Transverse colon (tissue), 4 donors: ENCODE measurements around the gene CYBC1. TPM values are rescaled to one million over a fixed set of nuclear protein-coding genes. Genes with fewer than 3 reads are reported as not detected.
"Not testable (repeated sequence)": the region's sequence is repeated elsewhere in the genome, so short reads cannot be mapped to it uniquely, and the experiment has no call there.

ENCODE experiments used
- DNase-seq: peaks from one replicate; pipeline ENCODE4 v3.0.0-alpha.2; 2019
- H3K27ac ChIP-seq, 4 donors: fragments of 200-600 bp; sonication (generic); 2 replicates each; pipeline ENCODE4 v1.5.1; 2016 to 2018; ENCODE audit warnings: inconsistent platforms in 4 of 4
- H3K27me3 ChIP-seq: fragments of 200-600 bp; sonication (generic); 2 replicates; pipeline ENCODE4 v1.5.1; 2017; ENCODE audit warnings: inconsistent platforms
- H3K36me3 ChIP-seq, 4 donors: fragments of 200-600 bp; sonication (generic); 2 replicates each; pipeline ENCODE4 v1.5.1; 2017 to 2019; ENCODE audit warnings: inconsistent platforms in 4 of 4
- H3K4me1 ChIP-seq, 4 donors: fragments of 200-600 bp; sonication (generic); 2 replicates each; pipeline ENCODE4 v1.5.1; 2017 to 2020; ENCODE audit warnings: inconsistent platforms in 4 of 4
- H3K4me3 ChIP-seq, 4 donors: fragments of 200-600 bp; sonication (generic); 1 replicate in 1 of 4; 2 replicates in 3 of 4; pipeline versions ENCODE4 v1.5.1 to v1.6.1; 2017 to 2019; ENCODE audit warnings: inconsistent platforms in 4 of 4
- H3K9me3 ChIP-seq, 2 donors: fragments of 200-600 bp; sonication (generic); 2 replicates each; pipeline ENCODE4 v1.5.1; 2017 to 2019; ENCODE audit warnings: inconsistent platforms in 2 of 2
- EP300 ChIP-seq: sonication (generic); formaldehyde crosslinking; IDR thresholded peaks from one replicate; pipeline ENCODE4 v1.6.1; 2017; ENCODE audit warnings: antibody characterized with exemption, low read depth
- POLR2A ChIP-seq: fragments of 450-650 bp; IDR thresholded peaks from one replicate; pipeline ENCODE4 v1.6.1; 2016; ENCODE audit warnings: antibody characterized with exemption, mild to moderate bottlenecking, moderate library complexity
- POLR2AphosphoS5 ChIP-seq, 3 donors: sonication (generic); formaldehyde crosslinking; IDR thresholded peaks; one replicate each; pipeline ENCODE4 v1.6.1; 2016; ENCODE audit warnings: antibody characterized with exemption in 3 of 3
- WGBS, 2 donors: methylation state at CpG; one replicate each; pipeline ENCODE4 v1.1.5; 2018; ENCODE audit warnings: low coverage in 1 of 2; 5-methylcytosine and 5-hydroxymethylcytosine counted together
- in situ Hi-C, 4 donors: fragments of 200-750 bp; cut with MboI; loops; one replicate each; pipeline versions ENCODE4 v1.15.0 to v1.15.1; 2017; ENCODE audit warnings: low sequenced_read_pairs in 3 of 4, low pct_ligation_motif_present in 1 of 4, low pct_unique_long_range_greater_than_20kb in 1 of 4
- intact Hi-C: fragments of 100-400 bp; cut with DNase I; formaldehyde crosslinking; loops from one replicate; pipeline ENCODE4 v1.15.1; 2023; ENCODE audit warnings: low total_unique reads
- total RNA-seq, 4 donors: library from RNA; depleted of rRNA; stranded (reverse); fragments of >200 nt; gene quantifications; one replicate each; pipeline ENCODE4 v1.1.0, GENCODE V29; 2016
- TF ChIP-seq, protein P1 (sequence below), 5 experiments: fragments of 200-600 bp in 3 of 5; fragments of 450-650 bp in 2 of 5; sonication (generic) in 3 of 5; IDR thresholded peaks; 1 replicate in 2 of 5; 2 replicates in 3 of 5; pipeline ENCODE4 v1.5.1; 2016 to 2017; ENCODE audit warnings: antibody characterized with exemption in 5 of 5, inconsistent platforms in 3 of 5, mild to moderate bottlenecking in 2 of 5, moderate library complexity in 1 of 5

The CYBC1 gene
- total RNA-seq, 4 donors from 2014 or later, result 46.2 to 212 (median 86.2) TPM

DNA sequence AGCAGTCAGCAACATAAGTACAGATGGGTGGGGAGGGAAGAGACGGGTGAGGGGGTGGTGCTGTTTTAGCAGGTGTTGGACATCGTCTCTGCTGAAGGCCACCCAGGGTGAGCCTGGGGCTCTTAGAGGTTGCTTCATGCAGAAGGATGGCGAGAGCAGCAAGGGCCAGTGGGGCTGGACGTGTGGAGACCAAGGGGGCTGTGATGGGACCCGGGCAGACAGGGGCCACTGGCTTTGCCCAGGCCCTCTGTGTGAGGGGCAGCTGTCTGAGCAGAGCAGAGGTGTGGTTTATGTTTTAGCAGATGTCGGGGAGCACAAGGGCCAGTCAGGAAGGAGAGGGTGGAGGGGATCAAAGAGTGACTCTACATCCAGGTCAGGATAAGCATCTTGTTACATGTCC is 12.8 kb upstream of the CYBC1 start:
- DNase-seq, result no peak
- intact Hi-C loops (no loop called here), in situ Hi-C loops (no loop called here)
- Histone ChIP-seq H3K4me3 (no peak overlapping the region), H3K4me1 (peaks cover 0 to 13% (median 8%) of the 10 kb centered on the region in 4 donors), H3K27me3 (no peaks in the 10 kb centered on the region), H3K27ac (no peak overlapping the region), H3K9me3 (no peaks in the 10 kb centered on the region), H3K36me3 (peaks cover 0 to 44% (median 17%) of the 10 kb centered on the region in 4 donors)
- 87% methylated on average over 6 of the region's 6 CpGs; no CpG with 5 or more reads in 1 of the 2 donors for WGBS, 2 donors
- TF ChIP-seq EP300 (no peak), POLR2A (no peak), POLR2AphosphoS5 (IDR thresholded peaks at IDR 0.05) (no peak)

DNA sequence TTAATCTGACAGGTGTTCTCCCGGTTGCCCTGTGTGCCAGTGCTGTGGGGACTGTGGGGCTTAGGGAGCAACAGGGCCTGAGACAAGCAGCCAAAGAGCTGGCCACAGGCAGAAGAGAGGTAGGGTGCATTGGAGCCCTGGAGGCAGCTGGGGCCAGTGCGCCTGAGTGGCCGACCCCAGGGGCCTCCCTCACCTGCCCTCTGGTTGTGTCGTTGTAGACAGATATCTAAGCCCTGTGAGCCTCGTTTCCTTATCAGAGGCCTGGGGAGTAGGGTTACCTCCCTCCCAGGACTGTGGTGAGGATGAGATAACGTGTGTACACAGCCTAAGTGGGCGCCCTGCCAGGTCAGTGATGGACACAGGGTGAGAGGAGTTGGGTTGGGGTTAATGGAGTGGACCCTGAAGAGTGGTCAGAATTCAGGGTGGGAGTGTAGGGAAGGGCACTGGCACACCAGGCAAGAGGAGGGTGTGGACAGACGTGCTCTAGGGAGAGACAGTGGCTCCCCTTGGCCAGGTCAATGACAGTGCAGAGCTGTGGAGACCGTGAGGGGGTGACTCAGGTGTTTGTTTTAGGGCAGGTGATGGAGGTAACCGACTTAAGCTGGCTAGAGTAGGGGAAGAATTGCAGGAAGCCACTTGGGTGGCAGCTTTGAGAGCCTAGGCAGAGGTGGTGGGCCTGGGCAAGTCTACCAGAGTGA is 11.4 kb upstream of the CYBC1 start:
- in situ Hi-C loops, result no loop called here
- H3K4me1 ChIP-seq, result peaks cover 8 to 22% (median 18%) of the 10 kb centered on the region in 4 donors
- H3K36me3 ChIP-seq, result peaks cover 0 to 34% (median 11%) of the 10 kb centered on the region in 4 donors
- H3K27me3 ChIP-seq, result no peaks in the 10 kb centered on the region
- TF ChIP-seq POLR2AphosphoS5 (IDR thresholded peaks at IDR 0.05), result no peak
- TF ChIP-seq, protein P1, sequence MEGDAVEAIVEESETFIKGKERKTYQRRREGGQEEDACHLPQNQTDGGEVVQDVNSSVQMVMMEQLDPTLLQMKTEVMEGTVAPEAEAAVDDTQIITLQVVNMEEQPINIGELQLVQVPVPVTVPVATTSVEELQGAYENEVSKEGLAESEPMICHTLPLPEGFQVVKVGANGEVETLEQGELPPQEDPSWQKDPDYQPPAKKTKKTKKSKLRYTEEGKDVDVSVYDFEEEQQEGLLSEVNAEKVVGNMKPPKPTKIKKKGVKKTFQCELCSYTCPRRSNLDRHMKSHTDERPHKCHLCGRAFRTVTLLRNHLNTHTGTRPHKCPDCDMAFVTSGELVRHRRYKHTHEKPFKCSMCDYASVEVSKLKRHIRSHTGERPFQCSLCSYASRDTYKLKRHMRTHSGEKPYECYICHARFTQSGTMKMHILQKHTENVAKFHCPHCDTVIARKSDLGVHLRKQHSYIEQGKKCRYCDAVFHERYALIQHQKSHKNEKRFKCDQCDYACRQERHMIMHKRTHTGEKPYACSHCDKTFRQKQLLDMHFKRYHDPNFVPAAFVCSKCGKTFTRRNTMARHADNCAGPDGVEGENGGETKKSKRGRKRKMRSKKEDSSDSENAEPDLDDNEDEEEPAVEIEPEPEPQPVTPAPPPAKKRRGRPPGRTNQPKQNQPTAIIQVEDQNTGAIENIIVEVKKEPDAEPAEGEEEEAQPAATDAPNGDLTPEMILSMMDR (IDR thresholded peaks at IDR 0.05), result no peak
- no peak for TF ChIP-seq EP300
- no peak for TF ChIP-seq POLR2A
- no peaks in the 10 kb centered on the region for H3K9me3 ChIP-seq
- 60 to 72% methylated on average over 1 to 10 of the region's 10 CpGs for WGBS, 2 donors
- no peak overlapping the region for H3K27ac ChIP-seq
- no peak overlapping the region for H3K4me3 ChIP-seq
- no peak for DNase-seq
- intact Hi-C loops, result no loop called here

DNA sequence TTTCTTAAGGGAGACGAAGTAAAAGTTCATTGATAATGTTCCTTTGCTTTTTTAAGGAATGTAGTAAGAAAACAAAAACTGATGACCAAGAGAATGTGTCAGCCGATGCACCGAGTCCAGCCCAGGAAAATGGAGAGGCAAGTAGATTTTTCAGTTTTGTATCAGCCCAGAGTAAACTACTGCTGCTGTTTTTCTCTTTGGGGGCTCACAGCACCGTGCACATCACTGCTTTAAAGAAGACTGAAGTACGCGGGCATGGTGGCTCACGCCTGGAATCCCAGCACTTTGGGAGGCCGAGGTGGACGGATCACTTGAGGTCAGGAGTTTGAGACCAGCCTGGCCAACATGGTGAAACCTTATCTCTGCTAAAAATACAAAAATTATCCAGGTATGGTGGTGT is 9.4 kb upstream of the CYBC1 start:
- H3K9me3 ChIP-seq, DNase-seq, in situ Hi-C loops, H3K27ac ChIP-seq, H3K27me3 ChIP-seq: not testable (repeated sequence)
- Histone ChIP-seq H3K4me3 (peak overlapping the region in 1 of 4 donors; percentile 67), H3K36me3 (peaks cover 0 to 20% (median 5%) of the 10 kb centered on the region in 4 donors), H3K4me1 (peaks cover 10 to 25% (median 19%) of the 10 kb centered on the region in 4 donors)
- 92 to 94% methylated on average over 5 to 9 of the region's 9 CpGs for WGBS, 2 donors
- intact Hi-C loops, result loop anchor here (5.0 kb wide), 2 partner anchors 92 to 1058 kb away; no protein-coding TSS in a partner anchor

DNA sequence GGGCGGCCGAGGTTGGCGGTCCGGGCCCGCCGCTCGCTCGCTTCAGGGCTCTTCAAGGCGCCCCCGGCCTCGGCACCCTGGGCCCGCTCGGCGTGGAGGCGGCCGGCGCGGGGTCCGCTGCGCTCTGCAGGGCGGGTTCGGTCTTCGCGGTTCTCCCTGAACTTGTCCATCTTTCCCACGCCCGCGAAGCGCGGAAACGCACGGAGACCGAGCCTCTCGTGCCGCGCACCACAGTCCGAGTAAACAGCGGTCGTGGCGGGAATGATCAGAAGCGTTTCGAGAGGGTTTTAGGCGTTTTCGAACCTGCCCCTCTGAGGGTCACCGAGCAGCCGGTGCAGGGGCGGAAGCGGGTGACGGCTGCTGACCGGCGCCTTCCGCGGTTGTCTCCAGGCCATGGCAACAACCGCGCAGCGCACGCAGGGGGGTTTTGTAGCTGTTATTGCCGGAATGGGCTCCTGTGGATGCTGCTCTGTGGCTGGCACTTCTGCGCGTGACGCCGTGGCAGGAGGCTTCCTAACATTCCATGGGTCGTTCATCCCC is 8.4 kb upstream of the CYBC1 start:
- intact Hi-C loops (loop anchor here (5.0 kb wide), 2 partner anchors 93 to 1057 kb away; no protein-coding TSS in a partner anchor), in situ Hi-C loops (no loop called here)
- Histone ChIP-seq H3K27ac (peak overlapping the region; percentile 99 to 100 (median 100)), H3K36me3 (peaks cover 0 to 11% (median 5%) of the 10 kb centered on the region in 4 donors), H3K27me3 (no peaks in the 10 kb centered on the region), H3K9me3 (no peaks in the 10 kb centered on the region), H3K4me1 (peaks cover 10 to 25% (median 19%) of the 10 kb centered on the region in 4 donors), H3K4me3 (peak overlapping the region; percentile 67 to 80 (median 70))
- WGBS, 2 donors, result 1% methylated on average over 53 of the region's 62 CpGs; no CpG with 5 or more reads in 1 of the 2 donors
- TF ChIP-seq EP300 (no peak), POLR2AphosphoS5 (IDR thresholded peaks at IDR 0.05) (no peak), POLR2A (no peak)
- TF ChIP-seq, protein P1 (IDR thresholded peaks at IDR 0.05), result no peak
- DNase-seq, result peak; percentile 34

DNA sequence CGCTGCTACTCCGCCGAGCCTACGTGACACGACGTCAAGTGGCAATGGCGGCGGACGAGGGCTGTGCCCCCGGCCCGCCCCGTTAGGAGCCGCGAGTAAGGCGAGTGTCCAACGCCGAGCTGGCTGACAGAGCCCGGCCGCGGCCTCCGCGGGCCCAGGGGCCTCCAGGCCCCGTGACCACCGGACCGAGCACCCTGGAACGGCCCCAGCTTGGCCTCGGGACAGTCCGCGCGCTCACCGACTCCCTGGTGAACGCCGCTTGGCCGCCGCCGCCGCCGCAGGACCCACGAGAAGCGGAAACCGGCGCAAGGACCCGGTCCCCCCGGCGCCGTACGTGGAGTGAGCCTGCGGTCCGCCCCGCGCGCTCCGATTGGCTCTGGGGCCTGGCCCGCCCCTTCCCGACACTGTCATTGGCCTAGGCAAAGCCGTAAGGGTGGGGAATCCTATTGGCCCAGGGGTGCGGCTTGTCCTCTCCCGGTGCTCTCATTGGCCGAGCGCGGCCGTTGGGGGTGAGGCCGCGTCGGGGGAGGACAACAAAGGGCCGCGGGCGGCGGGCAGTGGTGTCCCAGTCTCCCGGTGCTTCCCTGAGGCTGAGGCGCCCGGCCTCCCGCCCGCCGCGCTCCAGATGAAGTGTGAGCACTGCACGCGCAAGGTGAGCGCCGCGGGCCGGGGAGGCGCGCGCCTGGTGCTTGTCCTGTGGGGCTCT is 7.8 kb upstream of the CYBC1 start, which contains the start of gene NARF:
NARF (plus strand) TSS at position 563 of the 706 bp plus-strand sequence; CDS start at position 626, 63 bp downstream.
- H3K9me3 ChIP-seq, result no peaks in the 10 kb centered on the region
- no peaks in the 10 kb centered on the region for H3K27me3 ChIP-seq
- peak within 1 kb of the TSS; percentile 99 to 100 (median 100) for H3K27ac ChIP-seq
- intact Hi-C loops (loop anchor here (5.0 kb wide), 2 partner anchors 94 to 1056 kb away; no protein-coding TSS in a partner anchor), in situ Hi-C loops (no loop called here)
- 0% methylated on average over 59 of the region's 85 CpGs; no CpG with 5 or more reads in 1 of the 2 donors for WGBS, 2 donors
- TF ChIP-seq, protein P1 (IDR thresholded peaks at IDR 0.05), result no peak
- peak; percentile 21 for TF ChIP-seq EP300
- peak; percentile 93 to 100 (median 99) for TF ChIP-seq POLR2AphosphoS5 (IDR thresholded peaks at IDR 0.05)
- TF ChIP-seq POLR2A, result peak; percentile 99
- H3K4me3 ChIP-seq, result peak within 1 kb of the TSS; percentile 67 to 80 (median 70)
- H3K4me1 ChIP-seq, result peaks cover 10 to 25% (median 19%) of the 10 kb centered on the region in 4 donors
- peak; percentile 98 for DNase-seq
- peaks cover 0 to 11% (median 5%) of the 10 kb centered on the region in 4 donors for H3K36me3 ChIP-seq
